Hippocampal formation (tissue), 2 donors: ENCODE data around the gene ZCCHC3.
A peak's percentile ranks its signal among the peaks of the same experiment; 100 is the strongest.
"Not testable (repeated sequence)": the region's sequence is repeated elsewhere in the genome, so short reads cannot be mapped to it uniquely, and the experiment has no call there.

Experiments used
- DNase-seq, 2 donors: peaks; one replicate each; lab custom pipeline; 2025; lab: John Stamatoyannopoulos, UW

ZCCHC3 gene

GRCh38 chr20:313402-313801 lies 16.0 kb downstream of the ZCCHC3 start:
- no peak for DNase-seq

GRCh38 chr20:313948-314347 lies 16.6 kb downstream of the ZCCHC3 start:
- DNase-seq, result no peak

- DNase-seq, result no peak
Measured at GRCh38 chr20:316316-317068, 19.1 kb downstream of the ZCCHC3 start.

GRCh38 chr20:324177-325044 lies 27.0 kb downstream of the ZCCHC3 start:
- peak; percentile 70 to 79 for DNase-seq

GRCh38 chr20:325045-325888 lies 27.9 kb downstream of the ZCCHC3 start, which contains the start of gene SOX12:
Gene SOX12 (plus strand): TSS chr20:325552. CDS start chr20:325925, 373 bp downstream.
- peak; percentile 93 to 95 for DNase-seq

GRCh38 chr20:325889-326644 lies 28.7 kb downstream of the ZCCHC3 start:
- peak; percentile 57 to 62 for DNase-seq

- no peak for DNase-seq
Measured at GRCh38 chr20:326645-327185, 29.3 kb downstream of the ZCCHC3 start.

GRCh38 chr20:327186-328026 lies 30.0 kb downstream of the ZCCHC3 start:
- peak; percentile 84 to 85 for DNase-seq

- DNase-seq, result no peak
Measured at GRCh38 chr20:328027-328974, 30.9 kb downstream of the ZCCHC3 start.

- DNase-seq, result no peak
Measured at GRCh38 chr20:328975-329695, 31.8 kb downstream of the ZCCHC3 start.

GRCh38 chr20:329851-330232 lies 32.5 kb downstream of the ZCCHC3 start:
- no peak for DNase-seq

GRCh38 chr20:330233-331149 lies 33.1 kb downstream of the ZCCHC3 start:
- peak; percentile 65 for DNase-seq

GRCh38 chr20:334578-334977 lies 37.2 kb downstream of the ZCCHC3 start:
- DNase-seq, result no peak

- not testable (repeated sequence) for DNase-seq
Measured at GRCh38 chr20:336040-336439, 38.7 kb downstream of the ZCCHC3 start.

GRCh38 chr20:341682-342081 lies 44.3 kb downstream of the ZCCHC3 start:
- no peak for DNase-seq

- DNase-seq, result no peak
Measured at GRCh38 chr20:343107-343506, 45.7 kb downstream of the ZCCHC3 start.

- DNase-seq, result no peak
Measured at GRCh38 chr20:346033-346639, 48.8 kb downstream of the ZCCHC3 start.
